GM23338 (cell line): ENCODE measurements around the gene CYP27A1.

Experiments used
- CREB1 ChIP-seq: fragments of 250-450 bp; sonication (Bioruptor Pico); IDR thresholded peaks from 2 replicates; pipeline ENCODE4 v1.5.0; 2020; ENCODE audit warnings: low read depth, mild to moderate bottlenecking, moderate library complexity
- EZH2 ChIP-seq: fragments of 200-600 bp; sonication (generic); IDR thresholded peaks from one replicate; pipeline ENCODE4 v1.8.0; 2017; ENCODE audit warnings: antibody characterized with exemption, mild to moderate bottlenecking, low read depth; ENCODE audit not compliant: unreplicated experiment
- EZH2phosphoT487 ChIP-seq: fragments of 200-600 bp; sonication (generic); IDR thresholded peaks from one replicate; pipeline ENCODE4 v1.8.1; 2018; ENCODE audit warnings: antibody characterized with exemption; ENCODE audit not compliant: unreplicated experiment
- POLR2AphosphoS5 ChIP-seq: IDR thresholded peaks from 2 replicates; pipeline ENCODE4 v1.6.1; 2016; ENCODE audit warnings: antibody characterized with exemption, low read depth
- ZNF331 ChIP-seq: fragments of 250-450 bp; sonication (Bioruptor Pico); IDR thresholded peaks from 2 replicates; pipeline ENCODE4 v1.5.0; 2020; ENCODE audit warnings: low read depth, mild to moderate bottlenecking, moderate library complexity
- TF ChIP-seq, protein P1 (sequence below), 2 experiments: fragments of 200-600 bp in 1 of 2; sonication (generic) in 1 of 2; conservative IDR thresholded peaks; 2 replicates each; pipeline versions ENCODE4 v1.5.1 to v1.6.1; 2016 to 2017; ENCODE audit warnings: antibody characterized with exemption in 2 of 2, low read depth in 2 of 2, mild to moderate bottlenecking in 2 of 2, moderate library complexity in 1 of 2
- TF ChIP-seq, protein P2 (sequence below): fragments of 250-450 bp; sonication (Bioruptor Pico); IDR thresholded peaks from 2 replicates; pipeline ENCODE4 v1.5.0; 2020; ENCODE audit warnings: mild to moderate bottlenecking, moderate library complexity

GRCh38 chr2:218849721-218850120 is 67.8 kb downstream of the CYP27A1 start:
- TF ChIP-seq, protein P1, sequence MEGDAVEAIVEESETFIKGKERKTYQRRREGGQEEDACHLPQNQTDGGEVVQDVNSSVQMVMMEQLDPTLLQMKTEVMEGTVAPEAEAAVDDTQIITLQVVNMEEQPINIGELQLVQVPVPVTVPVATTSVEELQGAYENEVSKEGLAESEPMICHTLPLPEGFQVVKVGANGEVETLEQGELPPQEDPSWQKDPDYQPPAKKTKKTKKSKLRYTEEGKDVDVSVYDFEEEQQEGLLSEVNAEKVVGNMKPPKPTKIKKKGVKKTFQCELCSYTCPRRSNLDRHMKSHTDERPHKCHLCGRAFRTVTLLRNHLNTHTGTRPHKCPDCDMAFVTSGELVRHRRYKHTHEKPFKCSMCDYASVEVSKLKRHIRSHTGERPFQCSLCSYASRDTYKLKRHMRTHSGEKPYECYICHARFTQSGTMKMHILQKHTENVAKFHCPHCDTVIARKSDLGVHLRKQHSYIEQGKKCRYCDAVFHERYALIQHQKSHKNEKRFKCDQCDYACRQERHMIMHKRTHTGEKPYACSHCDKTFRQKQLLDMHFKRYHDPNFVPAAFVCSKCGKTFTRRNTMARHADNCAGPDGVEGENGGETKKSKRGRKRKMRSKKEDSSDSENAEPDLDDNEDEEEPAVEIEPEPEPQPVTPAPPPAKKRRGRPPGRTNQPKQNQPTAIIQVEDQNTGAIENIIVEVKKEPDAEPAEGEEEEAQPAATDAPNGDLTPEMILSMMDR (conservative IDR thresholded peaks at IDR 0.05; ENCODE audit: low read depth in 2 of 2), result no peak
- TF ChIP-seq ZNF331 (CRISPR knock-in tag) (no peak), POLR2AphosphoS5 (no peak), CREB1 (no peak), EZH2phosphoT487 (no peak), EZH2 (no peak)
- TF ChIP-seq, protein P2, sequence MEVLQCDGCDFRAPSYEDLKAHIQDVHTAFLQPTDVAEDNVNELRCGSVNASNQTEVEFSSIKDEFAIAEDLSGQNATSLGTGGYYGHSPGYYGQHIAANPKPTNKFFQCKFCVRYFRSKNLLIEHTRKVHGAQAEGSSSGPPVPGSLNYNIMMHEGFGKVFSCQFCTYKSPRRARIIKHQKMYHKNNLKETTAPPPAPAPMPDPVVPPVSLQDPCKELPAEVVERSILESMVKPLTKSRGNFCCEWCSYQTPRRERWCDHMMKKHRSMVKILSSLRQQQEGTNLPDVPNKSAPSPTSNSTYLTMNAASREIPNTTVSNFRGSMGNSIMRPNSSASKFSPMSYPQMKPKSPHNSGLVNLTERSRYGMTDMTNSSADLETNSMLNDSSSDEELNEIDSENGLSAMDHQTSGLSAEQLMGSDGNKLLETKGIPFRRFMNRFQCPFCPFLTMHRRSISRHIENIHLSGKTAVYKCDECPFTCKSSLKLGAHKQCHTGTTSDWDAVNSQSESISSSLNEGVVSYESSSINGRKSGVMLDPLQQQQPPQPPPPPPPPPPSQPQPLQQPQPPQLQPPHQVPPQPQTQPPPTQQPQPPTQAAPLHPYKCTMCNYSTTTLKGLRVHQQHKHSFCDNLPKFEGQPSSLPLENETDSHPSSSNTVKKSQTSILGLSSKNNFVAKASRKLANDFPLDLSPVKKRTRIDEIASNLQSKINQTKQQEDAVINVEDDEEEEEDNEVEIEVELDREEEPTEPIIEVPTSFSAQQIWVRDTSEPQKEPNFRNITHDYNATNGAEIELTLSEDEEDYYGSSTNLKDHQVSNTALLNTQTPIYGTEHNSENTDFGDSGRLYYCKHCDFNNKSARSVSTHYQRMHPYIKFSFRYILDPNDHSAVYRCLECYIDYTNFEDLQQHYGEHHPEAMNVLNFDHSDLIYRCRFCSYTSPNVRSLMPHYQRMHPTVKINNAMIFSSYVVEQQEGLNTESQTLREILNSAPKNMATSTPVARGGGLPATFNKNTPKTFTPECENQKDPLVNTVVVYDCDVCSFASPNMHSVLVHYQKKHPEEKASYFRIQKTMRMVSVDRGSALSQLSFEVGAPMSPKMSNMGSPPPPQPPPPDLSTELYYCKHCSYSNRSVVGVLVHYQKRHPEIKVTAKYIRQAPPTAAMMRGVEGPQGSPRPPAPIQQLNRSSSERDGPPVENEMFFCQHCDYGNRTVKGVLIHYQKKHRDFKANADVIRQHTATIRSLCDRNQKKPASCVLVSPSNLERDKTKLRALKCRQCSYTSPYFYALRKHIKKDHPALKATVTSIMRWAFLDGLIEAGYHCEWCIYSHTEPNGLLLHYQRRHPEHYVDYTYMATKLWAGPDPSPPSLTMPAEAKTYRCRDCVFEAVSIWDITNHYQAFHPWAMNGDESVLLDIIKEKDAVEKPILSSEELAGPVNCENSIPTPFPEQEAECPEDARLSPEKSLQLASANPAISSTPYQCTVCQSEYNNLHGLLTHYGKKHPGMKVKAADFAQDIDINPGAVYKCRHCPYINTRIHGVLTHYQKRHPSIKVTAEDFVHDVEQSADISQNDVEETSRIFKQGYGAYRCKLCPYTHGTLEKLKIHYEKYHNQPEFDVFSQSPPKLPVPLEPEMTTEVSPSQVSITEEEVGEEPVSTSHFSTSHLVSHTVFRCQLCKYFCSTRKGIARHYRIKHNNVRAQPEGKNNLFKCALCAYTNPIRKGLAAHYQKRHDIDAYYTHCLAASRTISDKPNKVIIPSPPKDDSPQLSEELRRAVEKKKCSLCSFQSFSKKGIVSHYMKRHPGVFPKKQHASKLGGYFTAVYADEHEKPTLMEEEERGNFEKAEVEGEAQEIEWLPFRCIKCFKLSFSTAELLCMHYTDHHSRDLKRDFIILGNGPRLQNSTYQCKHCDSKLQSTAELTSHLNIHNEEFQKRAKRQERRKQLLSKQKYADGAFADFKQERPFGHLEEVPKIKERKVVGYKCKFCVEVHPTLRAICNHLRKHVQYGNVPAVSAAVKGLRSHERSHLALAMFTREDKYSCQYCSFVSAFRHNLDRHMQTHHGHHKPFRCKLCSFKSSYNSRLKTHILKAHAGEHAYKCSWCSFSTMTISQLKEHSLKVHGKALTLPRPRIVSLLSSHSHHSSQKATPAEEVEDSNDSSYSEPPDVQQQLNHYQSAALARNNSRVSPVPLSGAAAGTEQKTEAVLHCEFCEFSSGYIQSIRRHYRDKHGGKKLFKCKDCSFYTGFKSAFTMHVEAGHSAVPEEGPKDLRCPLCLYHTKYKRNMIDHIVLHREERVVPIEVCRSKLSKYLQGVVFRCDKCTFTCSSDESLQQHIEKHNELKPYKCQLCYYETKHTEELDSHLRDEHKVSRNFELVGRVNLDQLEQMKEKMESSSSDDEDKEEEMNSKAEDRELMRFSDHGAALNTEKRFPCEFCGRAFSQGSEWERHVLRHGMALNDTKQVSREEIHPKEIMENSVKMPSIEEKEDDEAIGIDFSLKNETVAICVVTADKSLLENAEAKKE (CRISPR knock-in tag), result no peak
